Measurements from ENCODE around the gene SMIM45.

SMIM45 gene

GRCh38 chr22:41951898-41952474 is at the start of gene SMIM45:
SMIM45 (plus strand) TSS chr22:41952150.
- DNase-seq (ENCODE audit: low spot score) = no peak

- DNase-seq (ENCODE audit: low spot score) = no peak
Observed at GRCh38 chr22:41902932-41903421, 49.0 kb upstream of the SMIM45 start.

- no peak for DNase-seq (ENCODE audit: low spot score)
Observed at GRCh38 chr22:41904450-41905410, 47.2 kb upstream of the SMIM45 start.

GRCh38 chr22:41905411-41906202 is 46.3 kb upstream of the SMIM45 start:
- DNase-seq (ENCODE audit: low spot score) = no peak

- DNase-seq (ENCODE audit: low spot score) = no peak
Observed at GRCh38 chr22:41906822-41907221, 45.1 kb upstream of the SMIM45 start.

GRCh38 chr22:41907436-41908401 is 44.2 kb upstream of the SMIM45 start:
- no peak for DNase-seq (ENCODE audit: low spot score)

- no peak for DNase-seq (ENCODE audit: low spot score)
Observed at GRCh38 chr22:41908411-41909309, 43.3 kb upstream of the SMIM45 start.

- no peak for DNase-seq (ENCODE audit: low spot score)
Observed at GRCh38 chr22:41909310-41910049, 42.5 kb upstream of the SMIM45 start.

GRCh38 chr22:41910050-41911000 is 41.6 kb upstream of the SMIM45 start:
- DNase-seq (ENCODE audit: low spot score) = no peak

GRCh38 chr22:41911001-41911611 is 40.8 kb upstream of the SMIM45 start:
- DNase-seq (ENCODE audit: low spot score) = no peak

- no peak for DNase-seq (ENCODE audit: low spot score)
Observed at GRCh38 chr22:41912338-41913039, 39.5 kb upstream of the SMIM45 start.

- DNase-seq (ENCODE audit: low spot score) = no peak
Observed at GRCh38 chr22:41913040-41913719, 38.8 kb upstream of the SMIM45 start.

GRCh38 chr22:41913842-41914534 is 38.0 kb upstream of the SMIM45 start:
- no peak for DNase-seq (ENCODE audit: low spot score)

GRCh38 chr22:41914611-41915034 is 37.3 kb upstream of the SMIM45 start:
- DNase-seq (ENCODE audit: low spot score) = no peak

- no peak for DNase-seq (ENCODE audit: low spot score)
Observed at GRCh38 chr22:41915035-41915785, 36.7 kb upstream of the SMIM45 start, which contains the start of gene SHISA8. SHISA8 (minus strand) TSS chr22:41915074; CDS start chr22:41914667, 407 bp downstream.

All from hematopoietic multipotent progenitor cell treated with erythropoietin and hydrocortisone succinate and interleukin-3 and kit ligand, for 17 days (in vitro differentiated cells).